ENCODE measurements around the gene PCSK1. TPM values are rescaled to one million over a fixed set of nuclear protein-coding genes. Genes with fewer than 3 reads are reported as not detected.

The PCSK1 gene
- total and polyA plus RNA-seq, 2 experiments from 2014 or later: 0.08 to 0.90 TPM

GRCh38 chr5:96425443-96425842 is 7.6 kb downstream of the PCSK1 start:
- Histone ChIP-seq H3K4me3 (no peak overlapping the region), H4K20me1 (ENCODE audit: insufficient read depth, poor library complexity, severe bottlenecking) (no peaks in the 10 kb centered on the region), H2AFZ (no peak overlapping the region), H3K27me3 (peaks cover 20% of the 10 kb centered on the region), H3K36me3 (replicated peaks; ENCODE audit: insufficient read depth, low read depth) (no peaks in the 10 kb centered on the region), H3K9me2 (replicated peaks; ENCODE audit: insufficient read depth) (no peaks in the 10 kb centered on the region), H3K4me2 (no peak overlapping the region), H3K9me3 (ENCODE audit: low read depth) (no peaks in the 10 kb centered on the region), H3K27ac (no peak overlapping the region), H3K4me1 (ENCODE audit: insufficient read depth) (no peaks in the 10 kb centered on the region), H3K79me2 (no peaks in the 10 kb centered on the region)
- DNase-seq (ENCODE audit: low spot score): no peak
- TF ChIP-seq EZH2 (IDR thresholded peaks at IDR 0.05; ENCODE audit: borderline replicate concordance) (no peak), EZH2phosphoT487 (IDR thresholded peaks at IDR 0.05; ENCODE audit: low read depth, severe bottlenecking, unreplicated experiment) (no peak)
- TF ChIP-seq, protein P1, sequence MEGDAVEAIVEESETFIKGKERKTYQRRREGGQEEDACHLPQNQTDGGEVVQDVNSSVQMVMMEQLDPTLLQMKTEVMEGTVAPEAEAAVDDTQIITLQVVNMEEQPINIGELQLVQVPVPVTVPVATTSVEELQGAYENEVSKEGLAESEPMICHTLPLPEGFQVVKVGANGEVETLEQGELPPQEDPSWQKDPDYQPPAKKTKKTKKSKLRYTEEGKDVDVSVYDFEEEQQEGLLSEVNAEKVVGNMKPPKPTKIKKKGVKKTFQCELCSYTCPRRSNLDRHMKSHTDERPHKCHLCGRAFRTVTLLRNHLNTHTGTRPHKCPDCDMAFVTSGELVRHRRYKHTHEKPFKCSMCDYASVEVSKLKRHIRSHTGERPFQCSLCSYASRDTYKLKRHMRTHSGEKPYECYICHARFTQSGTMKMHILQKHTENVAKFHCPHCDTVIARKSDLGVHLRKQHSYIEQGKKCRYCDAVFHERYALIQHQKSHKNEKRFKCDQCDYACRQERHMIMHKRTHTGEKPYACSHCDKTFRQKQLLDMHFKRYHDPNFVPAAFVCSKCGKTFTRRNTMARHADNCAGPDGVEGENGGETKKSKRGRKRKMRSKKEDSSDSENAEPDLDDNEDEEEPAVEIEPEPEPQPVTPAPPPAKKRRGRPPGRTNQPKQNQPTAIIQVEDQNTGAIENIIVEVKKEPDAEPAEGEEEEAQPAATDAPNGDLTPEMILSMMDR (IDR thresholded peaks at IDR 0.05; ENCODE audit: poor library complexity): no peak

DNA sequence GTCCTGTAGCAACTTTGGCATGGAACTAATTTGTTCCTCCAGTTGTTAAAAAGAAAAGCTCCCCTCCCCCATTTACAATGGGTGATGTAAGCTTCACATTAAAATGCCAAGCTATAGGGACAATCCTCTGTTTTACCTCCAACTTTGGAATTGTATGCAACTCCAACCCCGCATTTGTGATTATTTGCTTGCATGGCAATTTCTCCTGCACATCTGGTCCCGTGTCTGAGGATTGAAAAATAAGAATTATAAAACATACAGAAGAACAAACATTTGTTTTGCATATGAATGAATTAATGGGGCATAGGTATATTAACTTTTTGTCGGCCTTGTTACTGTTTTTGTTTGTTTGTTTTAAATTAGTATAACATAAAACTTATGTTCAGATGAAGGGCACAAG is 17.2 kb downstream of the PCSK1 start:
- Histone ChIP-seq H3K9me3 (ENCODE audit: low read depth) (no peaks in the 10 kb centered on the region), H2AFZ (no peak overlapping the region), H3K4me3 (no peak overlapping the region), H3K4me2 (no peak overlapping the region), H3K27me3 (no peaks in the 10 kb centered on the region), H3K27ac (no peak overlapping the region), H4K20me1 (ENCODE audit: insufficient read depth, poor library complexity, severe bottlenecking) (no peaks in the 10 kb centered on the region), H3K79me2 (no peaks in the 10 kb centered on the region), H3K9me2 (replicated peaks; ENCODE audit: insufficient read depth) (no peaks in the 10 kb centered on the region), H3K4me1 (ENCODE audit: insufficient read depth) (no peaks in the 10 kb centered on the region), H3K36me3 (replicated peaks; ENCODE audit: insufficient read depth, low read depth) (no peaks in the 10 kb centered on the region)
- no peak for TF ChIP-seq EZH2phosphoT487 (IDR thresholded peaks at IDR 0.05; ENCODE audit: low read depth, severe bottlenecking, unreplicated experiment)
- TF ChIP-seq, protein P1 (IDR thresholded peaks at IDR 0.05; ENCODE audit: poor library complexity): no peak
- TF ChIP-seq EZH2 (IDR thresholded peaks at IDR 0.05; ENCODE audit: borderline replicate concordance): no peak
- DNase-seq (ENCODE audit: low spot score): no peak
- WGBS (ENCODE audit: low lambda C conversion rate, missing lambda C conversion rate): 83% methylated on average over 3 of the region's 3 CpGs

- no peak for DNase-seq (ENCODE audit: low spot score)
- H3K4me1 ChIP-seq (ENCODE audit: insufficient read depth): no peaks in the 10 kb centered on the region
- no peaks in the 10 kb centered on the region for H4K20me1 ChIP-seq (ENCODE audit: insufficient read depth, poor library complexity, severe bottlenecking)
- H3K27me3 ChIP-seq: no peaks in the 10 kb centered on the region
- H3K4me3 ChIP-seq: no peak overlapping the region
- H3K79me2 ChIP-seq: no peaks in the 10 kb centered on the region
- H2AFZ ChIP-seq: no peak overlapping the region
- no peak overlapping the region for H3K4me2 ChIP-seq
- no peak overlapping the region for H3K27ac ChIP-seq
- H3K36me3 ChIP-seq (replicated peaks; ENCODE audit: insufficient read depth, low read depth): no peaks in the 10 kb centered on the region
- H3K9me3 ChIP-seq (ENCODE audit: low read depth): no peaks in the 10 kb centered on the region
- H3K9me2 ChIP-seq (replicated peaks; ENCODE audit: insufficient read depth): no peaks in the 10 kb centered on the region
- 85% methylated on average over 3 of the region's 3 CpGs for WGBS (ENCODE audit: low lambda C conversion rate, missing lambda C conversion rate)
- TF ChIP-seq, protein P1 (IDR thresholded peaks at IDR 0.05; ENCODE audit: poor library complexity): no peak
- TF ChIP-seq EZH2 (IDR thresholded peaks at IDR 0.05; ENCODE audit: borderline replicate concordance) (no peak), EZH2phosphoT487 (IDR thresholded peaks at IDR 0.05; ENCODE audit: low read depth, severe bottlenecking, unreplicated experiment) (no peak)
Measured at GRCh38 chr5:96412868-96413449, 20.1 kb downstream of the PCSK1 start.

DNA sequence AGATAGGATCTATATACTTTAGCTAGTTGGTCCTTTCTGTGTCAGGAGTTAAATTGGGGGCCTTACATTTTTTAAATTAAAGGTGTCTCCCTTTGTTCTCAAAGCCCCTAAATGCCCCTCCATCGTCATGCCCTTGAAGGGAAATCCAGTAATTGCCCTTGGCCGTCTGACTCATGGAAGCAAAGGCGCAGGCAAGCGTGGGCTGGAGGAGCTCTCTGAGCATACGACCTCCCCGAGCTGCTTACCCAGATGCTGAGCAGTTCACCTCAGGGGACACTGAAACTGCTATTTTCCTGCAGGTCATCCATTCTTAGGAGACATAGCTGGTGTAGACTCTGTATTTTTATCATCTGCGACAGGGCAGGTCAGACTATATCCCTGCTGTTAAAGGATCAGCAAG is 23.0 kb downstream of the PCSK1 start:
- Histone ChIP-seq H4K20me1 (ENCODE audit: insufficient read depth, poor library complexity, severe bottlenecking) (no peaks in the 10 kb centered on the region), H3K36me3 (replicated peaks; ENCODE audit: insufficient read depth, low read depth) (no peaks in the 10 kb centered on the region), H3K4me3 (no peak overlapping the region), H2AFZ (no peak overlapping the region), H3K9me2 (replicated peaks; ENCODE audit: insufficient read depth) (no peaks in the 10 kb centered on the region), H3K79me2 (no peaks in the 10 kb centered on the region), H3K4me1 (ENCODE audit: insufficient read depth) (no peaks in the 10 kb centered on the region), H3K9me3 (ENCODE audit: low read depth) (no peaks in the 10 kb centered on the region), H3K27me3 (no peaks in the 10 kb centered on the region), H3K27ac (no peak overlapping the region), H3K4me2 (no peak overlapping the region)
- 63% methylated on average over 7 of the region's 7 CpGs for WGBS (ENCODE audit: low lambda C conversion rate, missing lambda C conversion rate)
- no peak for TF ChIP-seq EZH2 (IDR thresholded peaks at IDR 0.05; ENCODE audit: borderline replicate concordance)
- TF ChIP-seq EZH2phosphoT487 (IDR thresholded peaks at IDR 0.05; ENCODE audit: low read depth, severe bottlenecking, unreplicated experiment): no peak
- TF ChIP-seq, protein P1 (IDR thresholded peaks at IDR 0.05; ENCODE audit: poor library complexity): no peak
- no peak for DNase-seq (ENCODE audit: low spot score)
